Transverse colon (tissue), 4 donors: ENCODE measurements around the gene SOBP. TPM values are rescaled to one million over a fixed set of nuclear protein-coding genes. Genes with fewer than 3 reads are reported as not detected.

Experiments
- DNase-seq: peaks from one replicate; pipeline ENCODE4 v3.0.0-alpha.2; 2019
- H3K27ac ChIP-seq, 4 donors: fragments of 200-600 bp; sonication (generic); 2 replicates each; pipeline ENCODE4 v1.5.1; 2016 to 2018; ENCODE audit warnings: inconsistent platforms in 4 of 4
- H3K27me3 ChIP-seq: fragments of 200-600 bp; sonication (generic); 2 replicates; pipeline ENCODE4 v1.5.1; 2017; ENCODE audit warnings: inconsistent platforms
- H3K36me3 ChIP-seq, 4 donors: fragments of 200-600 bp; sonication (generic); 2 replicates each; pipeline ENCODE4 v1.5.1; 2017 to 2019; ENCODE audit warnings: inconsistent platforms in 4 of 4
- H3K4me1 ChIP-seq, 4 donors: fragments of 200-600 bp; sonication (generic); 2 replicates each; pipeline ENCODE4 v1.5.1; 2017 to 2020; ENCODE audit warnings: inconsistent platforms in 4 of 4
- H3K4me3 ChIP-seq, 4 donors: fragments of 200-600 bp; sonication (generic); 1 replicate in 1 of 4; 2 replicates in 3 of 4; pipeline versions ENCODE4 v1.5.1 to v1.6.1; 2017 to 2019; ENCODE audit warnings: inconsistent platforms in 4 of 4
- H3K9me3 ChIP-seq, 2 donors: fragments of 200-600 bp; sonication (generic); 2 replicates each; pipeline ENCODE4 v1.5.1; 2017 to 2019; ENCODE audit warnings: inconsistent platforms in 2 of 2
- CTCF ChIP-seq, 5 experiments: fragments of 200-600 bp in 3 of 5; fragments of 450-650 bp in 2 of 5; sonication (generic) in 3 of 5; IDR thresholded peaks; 1 replicate in 2 of 5; 2 replicates in 3 of 5; pipeline ENCODE4 v1.5.1; 2016 to 2017; ENCODE audit warnings: antibody characterized with exemption in 5 of 5, inconsistent platforms in 3 of 5, mild to moderate bottlenecking in 2 of 5, moderate library complexity in 1 of 5
- EP300 ChIP-seq: sonication (generic); formaldehyde crosslinking; IDR thresholded peaks from one replicate; pipeline ENCODE4 v1.6.1; 2017; ENCODE audit warnings: antibody characterized with exemption, low read depth
- POLR2A ChIP-seq: fragments of 450-650 bp; IDR thresholded peaks from one replicate; pipeline ENCODE4 v1.6.1; 2016; ENCODE audit warnings: antibody characterized with exemption, mild to moderate bottlenecking, moderate library complexity
- POLR2AphosphoS5 ChIP-seq, 3 donors: sonication (generic); formaldehyde crosslinking; IDR thresholded peaks; one replicate each; pipeline ENCODE4 v1.6.1; 2016; ENCODE audit warnings: antibody characterized with exemption in 3 of 3
- WGBS, 2 donors: methylation state at CpG; one replicate each; pipeline ENCODE4 v1.1.5; 2018; ENCODE audit warnings: low coverage in 1 of 2; 5-methylcytosine and 5-hydroxymethylcytosine counted together
- in situ Hi-C, 4 donors: fragments of 200-750 bp; cut with MboI; loops; one replicate each; pipeline versions ENCODE4 v1.15.0 to v1.15.1; 2017; ENCODE audit warnings: low sequenced_read_pairs in 3 of 4, low pct_ligation_motif_present in 1 of 4, low pct_unique_long_range_greater_than_20kb in 1 of 4
- intact Hi-C: fragments of 100-400 bp; cut with DNase I; formaldehyde crosslinking; loops from one replicate; pipeline ENCODE4 v1.15.1; 2023; ENCODE audit warnings: low total_unique reads
- total RNA-seq, 4 donors: library from RNA; depleted of rRNA; stranded (reverse); fragments of >200 nt; gene quantifications; one replicate each; pipeline ENCODE4 v1.1.0, GENCODE V29; 2016

SOBP gene
- total RNA-seq, 4 donors from 2014 or later, result 2.6 to 15.9 (median 4.6) TPM

GRCh38 chr6:107607116-107607515 lies 117.2 kb downstream of the SOBP start:
- Histone ChIP-seq H3K27ac (no peak overlapping the region), H3K27me3 (no peaks in the 10 kb centered on the region), H3K4me3 (no peak overlapping the region), H3K36me3 (no peaks in the 10 kb centered on the region), H3K9me3 (no peaks in the 10 kb centered on the region), H3K4me1 (peaks cover 0 to 8% (median 2%) of the 10 kb centered on the region in 4 donors)
- TF ChIP-seq POLR2AphosphoS5 (IDR thresholded peaks at IDR 0.05) (peak in 1 of 3 donors; percentile 14), EP300 (no peak)
- intact Hi-C loops, result no loop called here
- 35 to 56% methylated on average over 2 to 4 of the region's 4 CpGs for WGBS, 2 donors
- no peak for DNase-seq
- in situ Hi-C loops, result no loop called here

DNA sequence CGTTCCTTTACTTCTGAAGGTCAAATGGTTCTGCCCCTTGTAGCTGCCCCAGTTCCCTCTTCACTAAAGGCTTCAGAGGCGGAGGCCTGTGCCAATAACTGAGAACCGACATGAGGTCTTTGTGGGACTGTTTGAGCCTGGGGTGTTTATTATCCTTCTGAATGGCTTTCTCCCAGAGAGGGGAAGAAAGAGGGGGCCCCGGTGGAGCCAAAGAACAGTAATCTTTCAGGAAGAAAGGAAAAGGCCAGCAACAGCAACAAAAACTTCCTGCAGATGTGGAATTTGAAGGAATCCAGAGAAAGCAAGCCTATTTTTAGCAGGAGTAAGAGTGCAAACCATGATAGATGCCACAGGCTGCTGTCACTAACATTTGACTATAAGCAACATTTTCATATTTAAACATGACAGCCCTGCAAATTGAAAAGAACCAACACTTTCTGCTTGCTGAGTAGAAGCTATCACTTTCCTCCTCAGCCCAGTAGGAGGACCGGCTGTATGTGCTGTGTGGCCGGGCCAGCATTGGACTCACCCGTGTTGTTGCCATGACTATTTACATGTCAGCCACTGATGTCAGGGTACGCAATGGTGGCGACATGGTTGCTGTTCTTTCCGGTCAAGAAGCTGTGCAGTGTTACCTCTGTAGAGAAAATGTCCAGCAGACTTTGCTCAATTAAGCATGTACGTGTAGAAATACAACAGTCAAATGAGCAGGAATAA lies 121.3 kb downstream of the SOBP start:
- Histone ChIP-seq H3K36me3 (no peaks in the 10 kb centered on the region), H3K4me3 (no peak overlapping the region), H3K27me3 (no peaks in the 10 kb centered on the region), H3K27ac (no peak overlapping the region), H3K4me1 (peaks cover 0 to 8% (median 2%) of the 10 kb centered on the region in 4 donors), H3K9me3 (no peaks in the 10 kb centered on the region)
- 83 to 90% methylated on average over 4 to 11 of the region's 11 CpGs for WGBS, 2 donors
- intact Hi-C loops (no loop called here), in situ Hi-C loops (no loop called here)
- no peak for TF ChIP-seq CTCF (IDR thresholded peaks at IDR 0.05)
- DNase-seq, result no peak

DNA sequence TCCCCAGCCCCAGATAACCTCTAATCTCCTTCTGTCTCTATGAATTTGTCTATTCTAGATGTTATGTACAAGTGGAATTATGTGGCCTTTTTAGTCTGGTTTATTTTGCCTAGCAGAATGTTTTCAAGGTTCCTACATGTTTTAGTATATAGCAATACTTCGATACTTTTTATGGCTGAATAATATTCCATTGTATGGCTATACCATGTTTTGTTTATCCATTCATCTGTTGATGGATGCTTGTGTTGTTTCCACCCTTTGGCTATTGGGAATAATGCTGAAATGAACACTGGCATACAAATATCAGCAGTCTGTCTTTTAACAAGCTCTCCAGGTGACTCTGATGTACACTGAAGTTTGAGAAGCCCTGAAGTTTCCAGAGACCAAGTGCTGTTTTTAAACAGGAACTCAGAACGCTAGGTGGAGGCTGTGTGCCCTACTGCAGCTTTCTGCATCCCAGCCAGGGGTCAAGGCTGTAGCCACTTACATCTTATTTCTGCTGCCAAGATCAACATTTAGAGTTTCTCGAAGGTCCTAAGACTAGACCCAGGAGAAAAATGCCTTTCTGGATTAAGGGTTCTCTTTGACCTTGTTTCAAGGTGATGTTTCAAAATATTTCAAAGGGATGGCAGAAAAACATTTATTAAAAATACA lies 123.0 kb downstream of the SOBP start:
- no peaks in the 10 kb centered on the region for H3K4me1 ChIP-seq
- H3K9me3 ChIP-seq, result no peaks in the 10 kb centered on the region
- no peaks in the 10 kb centered on the region for H3K27me3 ChIP-seq
- TF ChIP-seq CTCF (IDR thresholded peaks at IDR 0.05) (no peak), POLR2AphosphoS5 (IDR thresholded peaks at IDR 0.05) (no peak), EP300 (no peak), POLR2A (no peak)
- H3K4me3 ChIP-seq, result no peak overlapping the region
- no peak overlapping the region for H3K27ac ChIP-seq
- 64% methylated on average over 2 to 3 of the region's 3 CpGs for WGBS, 2 donors
- no peak for DNase-seq
- in situ Hi-C loops (no loop called here), intact Hi-C loops (no loop called here)
- H3K36me3 ChIP-seq, result no peaks in the 10 kb centered on the region

- no peak for TF ChIP-seq EP300
- TF ChIP-seq CTCF (IDR thresholded peaks at IDR 0.05), result no peak
- no peak for TF ChIP-seq POLR2A
- no peak for TF ChIP-seq POLR2AphosphoS5 (IDR thresholded peaks at IDR 0.05)
- Histone ChIP-seq H3K27me3 (no peaks in the 10 kb centered on the region), H3K4me3 (no peak overlapping the region), H3K36me3 (no peaks in the 10 kb centered on the region), H3K9me3 (no peaks in the 10 kb centered on the region), H3K27ac (no peak overlapping the region), H3K4me1 (no peaks in the 10 kb centered on the region)
- DNase-seq, result no peak
- intact Hi-C loops, result no loop called here
- 99 to 100% methylated on average over 4 of the region's 4 CpGs for WGBS, 2 donors
- in situ Hi-C loops, result no loop called here
Observed at GRCh38 chr6:107613651-107614379, 123.9 kb downstream of the SOBP start.
